HL-60 (cell line): ENCODE data around the gene GPR39.

Experiments
- DNase-seq, 2 experiments: peaks; one replicate each; pipeline ENCODE4 v3.0.0-alpha.2; 2010 to 2020; ENCODE audit warnings: low read depth in 1 of 2, low spot score in 1 of 2
- H3K27ac ChIP-seq: fragments of 250-450 bp; sonication (Bioruptor Pico); replicated peaks from 2 replicates; pipeline ENCODE4 v1.5.1; 2020; ENCODE audit warnings: mild to moderate bottlenecking, moderate library complexity
- H3K27me3 ChIP-seq: fragments of 250-450 bp; sonication (Bioruptor Pico); 2 replicates; pipeline ENCODE4 v1.5.1; 2021; ENCODE audit warnings: mild to moderate bottlenecking, moderate library complexity; ENCODE audit not compliant: insufficient read depth, poor library complexity, severe bottlenecking
- H3K4me3 ChIP-seq: replicated peaks from 2 replicates; pipeline ENCODE4 v1.5.1; 2011; ENCODE audit warnings: mild to moderate bottlenecking, control low read depth, low read length; ENCODE audit not compliant: insufficient read depth
- CTCF ChIP-seq: IDR thresholded peaks from one replicate; pipeline ENCODE4 v1.5.1; 2011; ENCODE audit warnings: low read length, control low read depth, inconsistent platforms; ENCODE audit not compliant: insufficient read depth
- GABPA ChIP-seq: IDR thresholded peaks from 2 replicates; pipeline ENCODE4 v1.6.1; 2012; ENCODE audit warnings: low read depth
- POLR2AphosphoS5 ChIP-seq: IDR thresholded peaks from 2 replicates; pipeline ENCODE4 v1.6.1; 2012; ENCODE audit warnings: low read depth
- REST ChIP-seq: IDR thresholded peaks from 2 replicates; pipeline ENCODE4 v1.6.1; 2012; ENCODE audit warnings: low read depth; ENCODE audit not compliant: insufficient replicate concordance
- SPI1 ChIP-seq: IDR thresholded peaks from 2 replicates; pipeline ENCODE4 v1.6.1; 2012; ENCODE audit warnings: low read depth, mild to moderate bottlenecking, borderline replicate concordance

GPR39 gene

GRCh38 chr2:132374961-132375360 lies 41.6 kb upstream of the GPR39 start:
- no peak overlapping the region for H3K27ac ChIP-seq
- no peak for DNase-seq
- no peaks in the 10 kb centered on the region for H3K27me3 ChIP-seq
- no peak overlapping the region for H3K4me3 ChIP-seq
- no peak for TF ChIP-seq CTCF
- no peak for TF ChIP-seq REST
- no peak for TF ChIP-seq POLR2AphosphoS5
- TF ChIP-seq SPI1: no peak
- no peak for TF ChIP-seq GABPA

- Histone ChIP-seq H3K4me3 (no peak overlapping the region), H3K27ac (no peak overlapping the region), H3K27me3 (no peaks in the 10 kb centered on the region)
- TF ChIP-seq GABPA: no peak
- TF ChIP-seq REST: no peak
- TF ChIP-seq POLR2AphosphoS5: no peak
- TF ChIP-seq SPI1: no peak
- no peak for TF ChIP-seq CTCF
- no peak for DNase-seq
Observed at GRCh38 chr2:132381376-132381775, 35.2 kb upstream of the GPR39 start.

GRCh38 chr2:132383956-132384355 lies 32.6 kb upstream of the GPR39 start:
- Histone ChIP-seq H3K27ac (0 out of 2 replicates have a peak overlapping the region, but pooled peaks have one; percentile 8), H3K4me3 (no peak overlapping the region), H3K27me3 (no peaks in the 10 kb centered on the region)
- TF ChIP-seq SPI1: no peak
- TF ChIP-seq GABPA: no peak
- no peak for TF ChIP-seq CTCF
- TF ChIP-seq REST: no peak
- TF ChIP-seq POLR2AphosphoS5: peak; percentile 52; the same call in 1 of the 2 replicates
- DNase-seq: peak; percentile 26 to 45
